ENCODE measurements around the gene RAB39A.
A peak's percentile ranks its signal among the peaks of the same experiment; 100 is the strongest.

Gene RAB39A

GRCh38 chr11:107956543-107956942, 28.3 kb downstream of the RAB39A start:
- H3K4me3 ChIP-seq, result no peak overlapping the region
- no peak overlapping the region for H3K27ac ChIP-seq

GRCh38 chr11:107957109-107957588, 28.9 kb downstream of the RAB39A start:
- Histone ChIP-seq H3K27ac (no peak overlapping the region), H3K4me3 (no peak overlapping the region)

DNA sequence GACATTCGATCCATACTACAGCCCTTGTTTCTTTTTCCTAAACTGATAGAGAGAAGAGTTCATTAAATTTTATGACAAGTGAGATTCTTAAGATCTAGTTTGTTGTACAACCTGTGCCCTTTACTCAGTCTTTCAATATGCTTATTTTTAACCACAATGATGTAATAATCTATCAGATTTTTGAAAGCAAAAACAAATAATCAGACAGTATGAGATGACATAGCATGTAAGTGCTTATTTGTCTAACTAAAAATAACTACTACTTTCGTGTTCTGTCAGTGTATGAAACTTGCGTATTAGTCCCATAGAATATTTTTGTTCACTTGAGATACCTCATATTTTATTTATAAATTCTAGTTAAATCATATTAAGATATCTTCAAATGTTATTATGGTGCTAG, 33.2 kb downstream of the RAB39A start:
- Histone ChIP-seq H3K27ac (no peak overlapping the region), H3K4me3 (no peak overlapping the region)

GRCh38 chr11:107962181-107962580, 33.9 kb downstream of the RAB39A start:
- Histone ChIP-seq H3K27ac (no peak overlapping the region), H3K4me3 (no peak overlapping the region)

GRCh38 chr11:107963091-107963490, 34.8 kb downstream of the RAB39A start:
- no peak overlapping the region for H3K4me3 ChIP-seq
- no peak overlapping the region for H3K27ac ChIP-seq

DNA sequence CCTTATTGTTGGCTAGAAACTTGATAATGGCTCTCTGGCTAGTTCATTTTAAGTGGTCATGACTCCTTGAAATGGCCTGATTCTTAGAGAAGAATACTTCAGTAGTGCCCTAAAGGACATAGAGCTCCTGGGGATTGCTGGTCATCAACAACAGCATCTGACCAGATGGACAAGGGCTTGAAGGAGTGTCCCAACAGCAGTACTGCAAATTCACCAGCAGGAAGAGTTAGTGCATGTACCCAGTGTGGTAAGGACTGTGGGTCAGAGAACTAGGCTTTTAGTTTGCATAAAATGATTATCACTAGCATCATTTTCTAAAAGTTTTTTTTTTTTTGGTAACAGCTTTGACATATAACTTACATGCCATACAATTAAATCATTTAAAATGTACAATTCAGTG, 41.0 kb downstream of the RAB39A start:
- Histone ChIP-seq H3K27ac (no peak overlapping the region), H3K4me3 (no peak overlapping the region)

DNA sequence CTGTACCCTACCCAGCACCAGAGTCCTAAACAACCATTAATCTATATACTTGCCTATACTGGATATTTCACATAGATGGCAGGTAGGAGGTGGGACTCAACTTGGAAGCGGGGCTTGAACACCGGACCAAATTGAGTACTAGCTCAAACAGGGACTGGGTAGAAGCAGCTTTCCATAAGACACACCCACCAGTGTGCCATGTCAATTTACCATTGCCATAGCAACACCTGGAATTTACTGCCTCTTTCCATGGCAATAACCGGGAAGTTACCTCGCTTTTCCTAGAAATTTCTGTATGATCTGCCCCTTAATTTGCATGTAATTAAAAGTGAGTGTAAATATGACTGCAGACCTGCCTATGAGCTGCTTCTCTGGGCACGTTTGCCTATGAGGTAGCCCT, 41.8 kb downstream of the RAB39A start:
- Histone ChIP-seq H3K4me3 (no peak overlapping the region), H3K27ac (no peak overlapping the region)

GRCh38 chr11:107973641-107974040, 45.4 kb downstream of the RAB39A start:
- H3K27ac ChIP-seq, result no peak overlapping the region

GRCh38 chr11:107988397-107989158, 60.3 kb downstream of the RAB39A start:
- no peak overlapping the region for H3K27ac ChIP-seq
- H3K4me3 ChIP-seq, result no peak overlapping the region

More at GRCh38 chr11:107973641-107974040, 45.4 kb downstream of the RAB39A start:
- H3K4me3 ChIP-seq, result no peak overlapping the region

- no peak overlapping the region for H3K27ac ChIP-seq
- no peak overlapping the region for H3K4me3 ChIP-seq
Measured at GRCh38 chr11:107991868-107992414, 63.7 kb downstream of the RAB39A start.

GRCh38 chr11:107996006-107996776, 67.9 kb downstream of the RAB39A start:
- no peak overlapping the region for H3K27ac ChIP-seq

DNA sequence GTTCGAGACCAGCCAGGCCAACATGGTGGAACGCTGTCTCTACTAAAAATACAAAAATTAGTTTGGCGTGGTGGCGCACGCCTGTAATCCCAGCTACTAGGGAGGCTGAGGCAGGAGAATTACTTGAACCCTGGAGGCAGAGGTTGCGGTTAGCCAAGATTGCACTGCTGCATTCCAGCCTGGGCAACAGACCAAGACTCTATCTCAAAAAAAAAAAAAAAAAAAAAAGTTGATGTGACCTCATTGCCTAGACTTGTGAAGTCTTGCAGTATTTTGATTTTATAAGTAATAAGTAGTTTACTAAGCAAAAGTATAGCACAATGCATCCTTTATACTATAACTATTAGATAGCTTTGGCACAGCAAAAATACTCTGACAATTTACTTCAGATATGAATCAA, 70.5 kb downstream of the RAB39A start:
- Histone ChIP-seq H3K4me3 (no peak overlapping the region), H3K27ac (no peak overlapping the region)

More at GRCh38 chr11:107996006-107996776, 67.9 kb downstream of the RAB39A start:
- H3K4me3 ChIP-seq, result no peak overlapping the region

DNA sequence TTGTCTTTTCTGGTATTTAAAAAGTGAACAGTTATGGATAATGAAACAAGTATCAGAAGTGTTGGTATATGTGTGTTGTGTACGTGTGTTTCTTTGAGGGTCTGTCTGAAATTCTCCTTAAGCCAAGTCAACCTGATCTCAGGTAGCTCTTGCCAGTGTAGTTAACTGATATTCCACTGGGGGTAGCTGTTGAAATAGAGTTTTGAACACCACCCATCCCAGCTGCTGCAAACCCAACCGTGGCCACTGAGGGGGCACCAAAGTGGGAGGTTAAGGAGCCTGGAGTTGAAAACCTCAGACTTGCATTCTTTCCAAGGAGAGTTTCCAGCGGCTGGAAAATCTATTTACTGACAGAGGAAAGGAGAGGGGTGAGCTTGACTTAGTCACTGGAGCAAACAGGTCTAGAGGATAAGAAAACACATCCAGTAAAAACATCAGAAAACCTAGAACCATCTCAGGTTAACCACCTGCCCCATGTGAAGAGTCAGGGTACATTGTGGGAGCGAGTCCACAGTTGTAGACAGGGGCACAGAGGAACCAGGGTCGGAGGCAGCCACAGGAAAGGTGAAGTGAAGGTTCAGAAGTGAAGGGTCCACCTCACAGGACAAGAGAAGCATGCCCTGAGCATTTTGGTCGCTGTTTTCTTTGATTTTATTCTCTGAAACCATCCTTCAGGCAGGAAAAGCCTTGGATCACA, 71.7 kb downstream of the RAB39A start:
- H3K4me3 ChIP-seq, result no peak overlapping the region
- no peak overlapping the region for H3K27ac ChIP-seq

DNA sequence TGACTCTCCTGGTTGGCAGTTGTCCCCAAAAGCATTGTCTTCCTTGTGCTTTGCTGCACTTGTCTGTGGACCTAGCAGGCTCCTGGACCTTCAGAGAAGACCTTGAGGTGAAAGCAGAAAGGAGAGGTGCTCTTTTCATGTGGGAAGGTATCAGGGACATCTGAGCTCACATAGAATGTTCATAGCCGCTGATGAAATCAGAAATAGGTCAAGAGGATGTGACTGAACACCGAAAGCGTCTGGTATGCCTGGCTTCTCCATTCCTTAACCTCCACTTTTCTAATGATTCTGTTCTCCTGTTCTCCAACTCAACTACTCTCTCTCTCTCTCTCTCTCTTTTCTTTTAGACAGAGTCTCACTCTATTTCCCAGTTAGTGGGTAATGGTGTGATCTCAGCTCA, 74.2 kb downstream of the RAB39A start:
- Histone ChIP-seq H3K27ac (no peak overlapping the region), H3K4me3 (no peak overlapping the region)

GRCh38 chr11:108003623-108004022, 75.4 kb downstream of the RAB39A start:
- no peak overlapping the region for H3K27ac ChIP-seq
- H3K4me3 ChIP-seq, result no peak overlapping the region

- Histone ChIP-seq H3K4me3 (no peak overlapping the region), H3K27ac (no peak overlapping the region)
Measured at GRCh38 chr11:108007819-108008218, 79.6 kb downstream of the RAB39A start.

- Histone ChIP-seq H3K27ac (peak within 1 kb of the TSS; percentile 92 to 100 (median 99)), H3K4me3 (peak within 1 kb of the TSS; percentile 79 to 97 (median 90))
Measured at GRCh38 chr11:108008656-108009496, 80.6 kb downstream of the RAB39A start, which contains the start of gene CUL5. TSS of gene CUL5 (plus strand) at chr11:108008898. CDS start at chr11:108009349, 451 bp downstream.

GRCh38 chr11:108009497-108010370, 81.5 kb downstream of the RAB39A start:
- H3K27ac ChIP-seq, result peak overlapping the region; percentile 92 to 100 (median 99)
- H3K4me3 ChIP-seq, result peak overlapping the region; percentile 79 to 97 (median 90)
